ENCODE data around the gene TBC1D5.

TBC1D5 gene

GRCh38 chr3:17136136-17136721 lies 606.2 kb downstream of the TBC1D5 start:
- TF ChIP-seq POU6F1 (CRISPR knock-in tag; IDR thresholded peaks at IDR 0.05; ENCODE audit: borderline replicate concordance, low read depth) (no peak), CSRNP3 (CRISPR knock-in tag; IDR thresholded peaks at IDR 0.05) (no peak), ZC3H10 (CRISPR knock-in tag; IDR thresholded peaks at IDR 0.05) (no peak), ZNF8 (CRISPR knock-in tag; IDR thresholded peaks at IDR 0.05) (no peak), CREB5 (CRISPR knock-in tag; IDR thresholded peaks at IDR 0.05; ENCODE audit: low read depth) (no peak), TOX (CRISPR knock-in tag; IDR thresholded peaks at IDR 0.05; ENCODE audit: borderline replicate concordance) (no peak), ESRRG (CRISPR knock-in tag; IDR thresholded peaks at IDR 0.05) (no peak), ZNF565 (CRISPR knock-in tag; conservative IDR thresholded peaks at IDR 0.05; ENCODE audit: low read depth) (no peak), CSDC2 (CRISPR knock-in tag; IDR thresholded peaks at IDR 0.05) (no peak)
- ATAC-seq: no peak

DNA sequence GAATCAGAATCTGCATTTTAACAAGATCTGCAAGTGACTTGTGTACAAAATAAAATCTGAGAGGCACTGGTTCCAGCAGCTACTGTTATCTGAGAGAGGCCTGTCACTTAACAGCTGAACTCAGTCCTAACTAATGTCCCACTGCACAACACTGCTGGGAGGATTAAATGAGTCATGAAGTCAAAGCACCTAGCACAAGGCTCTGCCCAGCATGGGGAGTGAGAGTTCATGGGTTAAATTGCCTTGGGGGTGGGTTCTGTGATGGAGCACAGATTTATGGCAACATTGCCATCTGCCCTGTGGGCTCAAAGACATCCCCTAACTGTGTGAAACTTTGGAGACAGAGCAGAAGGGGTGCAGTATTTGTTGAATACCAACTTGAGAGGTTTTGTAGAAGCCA lies 606.7 kb downstream of the TBC1D5 start:
- no peak for ATAC-seq
- TF ChIP-seq CREB5 (CRISPR knock-in tag; IDR thresholded peaks at IDR 0.05; ENCODE audit: low read depth) (no peak), TOX (CRISPR knock-in tag; IDR thresholded peaks at IDR 0.05; ENCODE audit: borderline replicate concordance) (no peak), BACH2 (CRISPR knock-in tag; IDR thresholded peaks at IDR 0.05; ENCODE audit: borderline replicate concordance) (no peak), OSR1 (CRISPR knock-in tag; IDR thresholded peaks at IDR 0.05) (no peak), ZNF565 (CRISPR knock-in tag; conservative IDR thresholded peaks at IDR 0.05; ENCODE audit: low read depth) (no peak), SNAI2 (CRISPR knock-in tag; IDR thresholded peaks at IDR 0.05) (no peak), ZNF8 (CRISPR knock-in tag; IDR thresholded peaks at IDR 0.05) (no peak), ESRRG (CRISPR knock-in tag; IDR thresholded peaks at IDR 0.05) (no peak), ARNTL (CRISPR knock-in tag; IDR thresholded peaks at IDR 0.05; ENCODE audit: borderline replicate concordance, low read depth) (no peak), CSDC2 (CRISPR knock-in tag; IDR thresholded peaks at IDR 0.05) (no peak), ZC3H10 (CRISPR knock-in tag; IDR thresholded peaks at IDR 0.05) (no peak), RARB (CRISPR knock-in tag; IDR thresholded peaks at IDR 0.05) (no peak), ISL1 (CRISPR knock-in tag; IDR thresholded peaks at IDR 0.05) (no peak), POU6F1 (CRISPR knock-in tag; IDR thresholded peaks at IDR 0.05; ENCODE audit: borderline replicate concordance, low read depth) (no peak), ZFP3 (CRISPR knock-in tag; IDR thresholded peaks at IDR 0.05) (no peak), TCF4 (CRISPR knock-in tag; IDR thresholded peaks at IDR 0.05; ENCODE audit: borderline replicate concordance) (no peak), ZFP30 (CRISPR knock-in tag; IDR thresholded peaks at IDR 0.05) (no peak), PPARA (CRISPR knock-in tag; IDR thresholded peaks at IDR 0.05; ENCODE audit: borderline replicate concordance) (no peak), GLIS3 (CRISPR knock-in tag; IDR thresholded peaks at IDR 0.05) (no peak)
- TF ChIP-seq, protein P1, sequence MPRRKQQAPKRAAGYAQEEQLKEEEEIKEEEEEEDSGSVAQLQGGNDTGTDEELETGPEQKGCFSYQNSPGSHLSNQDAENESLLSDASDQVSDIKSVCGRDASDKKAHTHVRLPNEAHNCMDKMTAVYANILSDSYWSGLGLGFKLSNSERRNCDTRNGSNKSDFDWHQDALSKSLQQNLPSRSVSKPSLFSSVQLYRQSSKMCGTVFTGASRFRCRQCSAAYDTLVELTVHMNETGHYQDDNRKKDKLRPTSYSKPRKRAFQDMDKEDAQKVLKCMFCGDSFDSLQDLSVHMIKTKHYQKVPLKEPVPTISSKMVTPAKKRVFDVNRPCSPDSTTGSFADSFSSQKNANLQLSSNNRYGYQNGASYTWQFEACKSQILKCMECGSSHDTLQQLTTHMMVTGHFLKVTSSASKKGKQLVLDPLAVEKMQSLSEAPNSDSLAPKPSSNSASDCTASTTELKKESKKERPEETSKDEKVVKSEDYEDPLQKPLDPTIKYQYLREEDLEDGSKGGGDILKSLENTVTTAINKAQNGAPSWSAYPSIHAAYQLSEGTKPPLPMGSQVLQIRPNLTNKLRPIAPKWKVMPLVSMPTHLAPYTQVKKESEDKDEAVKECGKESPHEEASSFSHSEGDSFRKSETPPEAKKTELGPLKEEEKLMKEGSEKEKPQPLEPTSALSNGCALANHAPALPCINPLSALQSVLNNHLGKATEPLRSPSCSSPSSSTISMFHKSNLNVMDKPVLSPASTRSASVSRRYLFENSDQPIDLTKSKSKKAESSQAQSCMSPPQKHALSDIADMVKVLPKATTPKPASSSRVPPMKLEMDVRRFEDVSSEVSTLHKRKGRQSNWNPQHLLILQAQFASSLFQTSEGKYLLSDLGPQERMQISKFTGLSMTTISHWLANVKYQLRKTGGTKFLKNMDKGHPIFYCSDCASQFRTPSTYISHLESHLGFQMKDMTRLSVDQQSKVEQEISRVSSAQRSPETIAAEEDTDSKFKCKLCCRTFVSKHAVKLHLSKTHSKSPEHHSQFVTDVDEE (CRISPR knock-in tag; IDR thresholded peaks at IDR 0.05): no peak

Data from SK-N-SH treated with all-trans-retinoic acid at 6 μM for 48 hours (cell line).